K562 (cell line): Measurements from ENCODE around the gene HELZ2. TPM values are rescaled to one million over a fixed set of nuclear protein-coding genes. Genes with fewer than 3 reads are reported as not detected.

Source experiments
- BHLHE40 ChIP-seq: IDR thresholded peaks from 2 replicates; pipeline ENCODE4 v1.6.1; 2011; ENCODE audit warnings: low read length, improper control_type of control experiment
- CXXC5 ChIP-seq: fragments of 250-450 bp; sonication (Bioruptor Pico); IDR thresholded peaks from 2 replicates; pipeline ENCODE4 v1.8.0; 2022; ENCODE audit warnings: inconsistent platforms, mild to moderate bottlenecking, moderate library complexity
- HMG20B ChIP-seq: fragments of 250-450 bp; sonication (Bioruptor Pico); IDR thresholded peaks from 2 replicates; pipeline ENCODE4 v1.5.0; 2021; ENCODE audit warnings: mild to moderate bottlenecking
- HNRNPH1 ChIP-seq: fragments of 200-400 bp; formaldehyde crosslinking; optimal IDR thresholded peaks from 2 replicates; pipeline ENCODE3; 2017; ENCODE audit warnings: low read depth, mild to moderate bottlenecking, low read length, moderate library complexity
- MBD2 ChIP-seq: sonication (generic); IDR thresholded peaks from 2 replicates; pipeline ENCODE4 v1.6.1; 2016; ENCODE audit warnings: low read depth, borderline replicate concordance
- NCOA2 ChIP-seq, 2 experiments: fragments of 450-650 bp; IDR thresholded peaks; 2 replicates each; pipeline ENCODE4 v1.6.1; 2018; ENCODE audit warnings: mild to moderate bottlenecking in 2 of 2, moderate library complexity in 1 of 2; ENCODE audit not compliant: partially characterized antibody in 2 of 2
- RBBP5 ChIP-seq: fragments of 200-600 bp; sonication (generic); IDR thresholded peaks from 2 replicates; pipeline ENCODE4 v1.6.1; 2012; ENCODE audit warnings: borderline replicate concordance, mild to moderate bottlenecking, low read length, control low read depth, inconsistent platforms; ENCODE audit not compliant: insufficient read depth, poor library complexity, severe bottlenecking
- RBM17 ChIP-seq: fragments of 200-400 bp; formaldehyde crosslinking; IDR thresholded peaks from 2 replicates; pipeline ENCODE4 v1.6.1; 2017; ENCODE audit warnings: low read depth, mild to moderate bottlenecking, low read length, borderline replicate concordance
- RFX1 ChIP-seq: fragments of 450-650 bp; IDR thresholded peaks from 2 replicates; pipeline ENCODE4 v1.6.1; 2016; ENCODE audit warnings: mild to moderate bottlenecking, moderate library complexity
- SMAD1 ChIP-seq: fragments of 150-350 bp; IDR thresholded peaks from 2 replicates; pipeline ENCODE4 v1.6.1; 2014; ENCODE audit warnings: low read length, low read depth; ENCODE audit not compliant: partially characterized antibody
- SMARCC2 ChIP-seq: fragments of 450-650 bp; IDR thresholded peaks from 2 replicates; pipeline ENCODE4 v1.6.1; 2017; ENCODE audit warnings: antibody characterized with exemption, moderate library complexity, mild to moderate bottlenecking, low read depth
- TCF3 ChIP-seq: sonication (generic); formaldehyde crosslinking; IDR thresholded peaks from 2 replicates; pipeline ENCODE4 v1.4.0; 2020; ENCODE audit warnings: mild to moderate bottlenecking, missing genetic modification reagents
- TOE1 ChIP-seq, 2 experiments: fragments of 450-650 bp in 1 of 2; sonication (generic) in 1 of 2; formaldehyde crosslinking in 1 of 2; IDR thresholded peaks; 2 replicates each; pipeline versions ENCODE4 v1.7.1 to v1.8.0; 2016 to 2022; ENCODE audit warnings: borderline replicate concordance in 2 of 2, mild to moderate bottlenecking in 2 of 2, antibody characterized with exemption in 1 of 2, inconsistent platforms in 1 of 2, low read depth in 1 of 2, missing genetic modification reagents in 1 of 2, moderate library complexity in 1 of 2
- U2AF2 ChIP-seq: fragments of 200-400 bp; formaldehyde crosslinking; optimal IDR thresholded peaks from 2 replicates; pipeline ENCODE3; 2017; ENCODE audit warnings: low read depth, mild to moderate bottlenecking, low read length
- ZNF146 ChIP-seq: IDR thresholded peaks from one replicate; pipeline ENCODE4 v1.6.1; 2018; ENCODE audit warnings: missing compliant biosample characterization; ENCODE audit not compliant: unreplicated experiment
- ZNF444 ChIP-seq: fragments of 250-450 bp; sonication (Bioruptor Pico); IDR thresholded peaks from 2 replicates; pipeline ENCODE4 v1.4.0; 2020; ENCODE audit warnings: mild to moderate bottlenecking, moderate library complexity
- polyA plus RNA-seq, 8 experiments: library from polyadenylated mRNA; depleted of rRNA in 4 of 8; stranded (reverse) in 5 of 8; unstranded in 3 of 8; fragments of >200 nt; fragmentation: Nextera tagmentation in 2 of 8; fragmentation: Illumina TruSeq in 1 of 8; extraction: Ambion mirVana in 2 of 8; extraction: Trizol in 1 of 8; gene quantifications; 2 replicates each; pipeline versions ENCODE4 v1.2.1 to v1.2.3, GENCODE V29; 2011 to 2014; ENCODE audit warnings: inconsistent platforms in 1 of 8, missing spikeins in 1 of 8
- total RNA-seq, 7 experiments: library from RNA; depleted of rRNA in 6 of 7; stranded (reverse); fragments of >200 nt in 6 of 7; fragmentation: Illumina TruSeq in 2 of 7; extraction: Trizol in 2 of 7; gene quantifications; 2 replicates each; pipeline versions ENCODE4 v1.2.1 to v1.2.3, GENCODE V29; 2011 to 2021; ENCODE audit warnings: low replicate concordance in 1 of 7
- TF ChIP-seq, protein P1 (sequence below): fragments of 250-450 bp; sonication (Bioruptor Pico); IDR thresholded peaks from 2 replicates; pipeline ENCODE4 v1.5.0; 2021; ENCODE audit warnings: mild to moderate bottlenecking, moderate library complexity
- TF ChIP-seq, protein P2 (sequence below): fragments of 450-650 bp; formaldehyde crosslinking; IDR thresholded peaks from 2 replicates; pipeline ENCODE4 v1.4.0; 2020; ENCODE audit warnings: mild to moderate bottlenecking, moderate library complexity
- TF ChIP-seq, protein P3 (sequence below): sonication (generic); formaldehyde crosslinking; IDR thresholded peaks from 2 replicates; pipeline ENCODE4 v1.8.0; 2022; ENCODE audit warnings: mild to moderate bottlenecking, low read depth, missing genetic modification reagents
- TF ChIP-seq, protein P4 (sequence below): fragments of 200-800 bp; sonication (Bioruptor generic); IDR thresholded peaks from 2 replicates; pipeline ENCODE4 v1.6.1; 2017; ENCODE audit warnings: missing genetic modification characterization, missing compliant biosample characterization

Gene HELZ2
- total and polyA plus RNA-seq, 9 of the 15 experiments (the other 6 are each of a cell fraction or from before 2014, with no cell fraction given), result 0.03 to 7.8 (median 2.9) TPM; not detected in 1

DNA sequence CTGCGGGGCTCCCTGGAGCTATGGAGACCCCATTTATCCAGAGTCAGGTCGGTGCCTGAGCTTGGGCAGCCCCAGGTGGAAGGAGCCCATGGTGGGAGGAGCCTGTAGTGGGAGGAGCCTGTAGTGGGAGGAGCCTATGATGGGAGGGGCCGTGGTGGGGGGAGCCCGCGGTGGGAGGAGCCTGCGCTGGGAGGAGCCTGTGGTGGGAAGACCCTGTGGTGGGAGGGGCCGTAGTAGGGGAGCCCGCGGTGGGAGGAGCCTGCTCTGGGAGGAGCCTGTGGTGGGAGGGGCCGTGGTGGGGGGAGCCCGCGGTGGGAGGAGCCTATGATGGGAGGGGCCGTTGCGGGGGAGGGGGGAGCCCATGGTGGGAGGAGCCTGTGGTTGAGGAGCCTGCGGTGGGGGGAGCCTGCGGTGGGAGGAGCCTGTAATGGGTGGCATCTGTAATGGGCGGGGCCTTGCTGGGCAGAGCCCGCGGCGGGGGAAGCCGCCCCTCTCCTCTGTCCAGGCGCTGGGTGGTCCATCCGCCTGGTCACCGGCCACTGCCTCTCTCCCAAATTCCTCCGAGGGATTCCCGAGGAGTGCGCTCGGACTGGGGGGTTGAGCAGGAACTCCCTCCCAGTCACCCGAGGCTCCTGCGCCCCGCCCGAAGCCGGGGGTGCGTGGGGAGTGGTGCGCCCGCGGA is 20.6 kb downstream of the HELZ2 start (continued):
- TF ChIP-seq, protein P1, sequence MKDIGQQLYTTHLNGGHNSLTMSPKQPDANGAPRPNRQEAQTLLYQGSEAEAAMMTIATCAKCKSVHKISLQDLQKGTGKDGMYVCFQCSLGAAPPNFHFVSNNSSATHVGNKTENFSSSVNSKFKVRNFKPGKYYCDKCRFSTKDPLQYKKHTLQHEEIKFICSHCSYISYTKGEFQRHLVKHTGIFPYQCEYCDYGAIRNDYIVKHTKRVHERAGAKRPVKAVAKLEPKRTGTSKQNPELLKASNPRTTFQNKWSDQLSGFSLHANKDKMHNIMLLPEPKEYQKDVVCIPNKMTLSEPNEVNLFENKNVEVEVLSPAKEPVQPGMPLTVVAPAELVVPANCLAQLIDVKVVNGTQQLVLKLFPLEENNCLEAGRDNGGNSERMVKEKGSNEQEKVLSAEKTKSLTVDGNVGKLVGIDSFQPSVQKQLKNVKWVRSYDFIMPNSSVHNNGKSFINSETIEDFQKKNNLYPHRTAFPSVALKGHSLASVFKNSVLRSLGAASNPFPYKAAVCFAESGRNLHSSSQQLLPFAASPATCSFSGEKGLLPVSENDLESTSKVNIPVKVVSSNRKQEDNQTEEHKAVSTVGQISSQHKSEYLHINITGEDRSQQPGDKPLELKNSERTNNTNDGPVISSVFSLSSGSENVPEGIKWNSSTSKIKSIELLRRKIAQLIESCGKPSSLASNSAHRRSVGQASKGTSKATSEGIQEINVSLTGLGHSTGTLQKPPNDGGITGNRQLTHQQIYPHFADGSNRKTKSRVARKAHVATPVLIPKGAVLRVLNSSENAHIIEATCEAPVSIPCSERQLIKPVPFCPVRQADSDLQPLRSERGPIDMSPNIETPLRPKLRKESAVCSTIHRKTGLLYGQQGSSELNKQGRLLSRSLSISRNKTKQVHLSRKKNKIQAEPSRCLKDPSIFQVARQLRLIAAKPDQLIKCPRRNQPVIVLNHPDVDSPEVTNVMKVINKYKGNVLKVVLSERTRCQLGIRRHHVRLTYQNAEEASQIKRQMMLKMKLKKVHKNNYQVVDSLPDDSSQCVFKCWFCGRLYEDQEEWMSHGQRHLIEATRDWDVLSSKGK, result no peak
- TF ChIP-seq RBM17 (no peak), SMAD1 (no peak), ZNF444 (no peak), MBD2 (peak; percentile 44; the same call in 1 of the 2 replicates), TCF3 (CRISPR knock-in tag) (no peak), CXXC5 (CRISPR knock-in tag) (0 out of 2 replicates have a peak, but pooled peaks have one; percentile 61), ZNF146 (CRISPR knock-in tag) (no peak), TOE1 (IDR thresholded peaks at IDR 0.05; ENCODE audit: borderline replicate concordance) (0 out of 2 replicates have a peak, but pooled peaks have one; percentile 16), TOE1 (CRISPR knock-in tag; IDR thresholded peaks at IDR 0.05; ENCODE audit: borderline replicate concordance, low read depth) (no peak), NCOA2 (IDR thresholded peaks at IDR 0.05; ENCODE audit: partially characterized antibody in 2 of 2) (no peak), RFX1 (no peak), HMG20B (no peak), BHLHE40 (no peak), SMARCC2 (no peak), U2AF2 (no peak), HNRNPH1 (no peak), RBBP5 (no peak)
- TF ChIP-seq, protein P2, sequence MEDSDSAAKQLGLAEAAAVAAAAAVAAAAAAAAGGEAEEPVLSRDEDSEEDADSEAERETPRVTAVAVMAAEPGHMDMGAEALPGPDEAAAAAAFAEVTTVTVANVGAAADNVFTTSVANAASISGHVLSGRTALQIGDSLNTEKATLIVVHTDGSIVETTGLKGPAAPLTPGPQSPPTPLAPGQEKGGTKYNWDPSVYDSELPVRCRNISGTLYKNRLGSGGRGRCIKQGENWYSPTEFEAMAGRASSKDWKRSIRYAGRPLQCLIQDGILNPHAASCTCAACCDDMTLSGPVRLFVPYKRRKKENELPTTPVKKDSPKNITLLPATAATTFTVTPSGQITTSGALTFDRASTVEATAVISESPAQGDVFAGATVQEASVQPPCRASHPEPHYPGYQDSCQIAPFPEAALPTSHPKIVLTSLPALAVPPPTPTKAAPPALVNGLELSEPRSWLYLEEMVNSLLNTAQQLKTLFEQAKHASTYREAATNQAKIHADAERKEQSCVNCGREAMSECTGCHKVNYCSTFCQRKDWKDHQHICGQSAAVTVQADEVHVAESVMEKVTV (CRISPR knock-in tag), result no peak
- TF ChIP-seq, protein P3, sequence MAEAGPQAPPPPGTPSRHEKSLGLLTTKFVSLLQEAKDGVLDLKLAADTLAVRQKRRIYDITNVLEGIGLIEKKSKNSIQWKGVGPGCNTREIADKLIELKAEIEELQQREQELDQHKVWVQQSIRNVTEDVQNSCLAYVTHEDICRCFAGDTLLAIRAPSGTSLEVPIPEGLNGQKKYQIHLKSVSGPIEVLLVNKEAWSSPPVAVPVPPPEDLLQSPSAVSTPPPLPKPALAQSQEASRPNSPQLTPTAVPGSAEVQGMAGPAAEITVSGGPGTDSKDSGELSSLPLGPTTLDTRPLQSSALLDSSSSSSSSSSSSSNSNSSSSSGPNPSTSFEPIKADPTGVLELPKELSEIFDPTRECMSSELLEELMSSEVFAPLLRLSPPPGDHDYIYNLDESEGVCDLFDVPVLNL, result no peak
- TF ChIP-seq, protein P4, sequence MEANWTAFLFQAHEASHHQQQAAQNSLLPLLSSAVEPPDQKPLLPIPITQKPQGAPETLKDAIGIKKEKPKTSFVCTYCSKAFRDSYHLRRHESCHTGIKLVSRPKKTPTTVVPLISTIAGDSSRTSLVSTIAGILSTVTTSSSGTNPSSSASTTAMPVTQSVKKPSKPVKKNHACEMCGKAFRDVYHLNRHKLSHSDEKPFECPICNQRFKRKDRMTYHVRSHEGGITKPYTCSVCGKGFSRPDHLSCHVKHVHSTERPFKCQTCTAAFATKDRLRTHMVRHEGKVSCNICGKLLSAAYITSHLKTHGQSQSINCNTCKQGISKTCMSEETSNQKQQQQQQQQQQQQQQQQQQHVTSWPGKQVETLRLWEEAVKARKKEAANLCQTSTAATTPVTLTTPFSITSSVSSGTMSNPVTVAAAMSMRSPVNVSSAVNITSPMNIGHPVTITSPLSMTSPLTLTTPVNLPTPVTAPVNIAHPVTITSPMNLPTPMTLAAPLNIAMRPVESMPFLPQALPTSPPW (CRISPR knock-in tag), result peak; percentile 83
